ENCODE results near the gene RNF103. TPM values are rescaled to one million over a fixed set of nuclear protein-coding genes. Genes with fewer than 3 reads are reported as not detected.

RNF103 gene
- total RNA-seq, 1 experiment from 2014 or later: 16.1 TPM

DNA sequence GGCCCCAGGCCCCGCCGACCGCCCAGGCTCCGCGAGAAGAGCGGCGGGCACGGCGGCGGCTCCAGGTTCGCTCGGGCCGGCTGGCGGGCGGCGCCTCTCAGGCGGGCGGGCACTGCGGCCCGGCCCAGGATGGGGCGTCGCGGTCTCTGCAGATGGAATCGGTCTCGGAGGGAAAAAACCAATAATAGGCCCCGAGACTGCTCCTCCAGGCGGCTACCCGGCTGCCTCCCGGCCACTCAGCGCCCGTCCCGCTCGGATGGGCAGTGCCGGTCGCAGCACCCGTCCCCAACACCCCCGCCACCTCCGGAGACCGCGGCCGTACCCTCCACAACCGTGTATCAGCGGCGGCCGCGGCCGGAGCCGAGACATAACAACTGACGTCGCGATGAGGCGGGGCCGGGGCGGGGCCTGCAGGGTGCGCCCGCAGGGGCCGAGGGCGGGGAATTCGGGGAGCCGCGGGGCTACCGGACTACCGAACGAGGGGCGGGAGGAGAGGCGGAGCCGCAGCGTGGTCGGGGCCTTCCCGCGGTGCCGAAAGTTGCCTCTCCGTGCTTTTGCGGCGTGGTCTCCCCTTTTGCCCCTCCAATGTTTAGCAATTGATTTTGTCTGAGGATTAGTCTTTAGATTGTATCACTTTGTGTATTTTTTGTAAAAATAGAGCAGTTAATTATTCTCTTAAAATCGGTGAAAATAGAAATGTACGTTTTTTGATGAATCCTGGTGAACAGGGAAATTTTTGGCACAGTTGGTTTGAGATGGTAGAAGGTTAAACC is at the start of gene RNF103 (continued):
- TF ChIP-seq, protein P1, sequence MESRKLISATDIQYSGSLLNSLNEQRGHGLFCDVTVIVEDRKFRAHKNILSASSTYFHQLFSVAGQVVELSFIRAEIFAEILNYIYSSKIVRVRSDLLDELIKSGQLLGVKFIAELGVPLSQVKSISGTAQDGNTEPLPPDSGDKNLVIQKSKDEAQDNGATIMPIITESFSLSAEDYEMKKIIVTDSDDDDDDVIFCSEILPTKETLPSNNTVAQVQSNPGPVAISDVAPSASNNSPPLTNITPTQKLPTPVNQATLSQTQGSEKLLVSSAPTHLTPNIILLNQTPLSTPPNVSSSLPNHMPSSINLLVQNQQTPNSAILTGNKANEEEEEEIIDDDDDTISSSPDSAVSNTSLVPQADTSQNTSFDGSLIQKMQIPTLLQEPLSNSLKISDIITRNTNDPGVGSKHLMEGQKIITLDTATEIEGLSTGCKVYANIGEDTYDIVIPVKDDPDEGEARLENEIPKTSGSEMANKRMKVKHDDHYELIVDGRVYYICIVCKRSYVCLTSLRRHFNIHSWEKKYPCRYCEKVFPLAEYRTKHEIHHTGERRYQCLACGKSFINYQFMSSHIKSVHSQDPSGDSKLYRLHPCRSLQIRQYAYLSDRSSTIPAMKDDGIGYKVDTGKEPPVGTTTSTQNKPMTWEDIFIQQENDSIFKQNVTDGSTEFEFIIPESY (IDR thresholded peaks at IDR 0.05; ENCODE audit: extremely low read depth, insufficient replicate concordance, low read length): no peak

DNA sequence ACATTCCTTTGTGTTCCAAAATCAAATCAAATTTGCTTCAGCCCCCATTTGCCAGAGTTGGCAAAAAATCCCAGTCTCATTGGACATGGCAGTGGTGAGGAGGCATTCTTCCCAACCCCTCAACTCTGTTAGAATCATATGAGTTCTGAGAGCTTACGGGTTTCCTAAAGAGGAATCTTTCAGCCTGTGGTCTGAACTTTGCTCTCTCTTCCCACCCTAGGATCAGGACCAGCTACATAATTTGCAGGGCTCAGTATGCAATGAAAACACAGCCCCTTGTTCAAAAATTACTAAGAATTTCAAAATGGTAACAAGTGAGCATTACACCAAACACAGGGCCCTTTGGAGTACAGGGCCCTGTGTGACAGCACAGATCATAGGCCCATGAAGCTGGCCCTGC is 49.3 kb upstream of the RNF103 start:
- intact Hi-C loops (cut with micrococcal nuclease): no loop called here
- CTCF ChIA-PET: no interaction called here

DNA sequence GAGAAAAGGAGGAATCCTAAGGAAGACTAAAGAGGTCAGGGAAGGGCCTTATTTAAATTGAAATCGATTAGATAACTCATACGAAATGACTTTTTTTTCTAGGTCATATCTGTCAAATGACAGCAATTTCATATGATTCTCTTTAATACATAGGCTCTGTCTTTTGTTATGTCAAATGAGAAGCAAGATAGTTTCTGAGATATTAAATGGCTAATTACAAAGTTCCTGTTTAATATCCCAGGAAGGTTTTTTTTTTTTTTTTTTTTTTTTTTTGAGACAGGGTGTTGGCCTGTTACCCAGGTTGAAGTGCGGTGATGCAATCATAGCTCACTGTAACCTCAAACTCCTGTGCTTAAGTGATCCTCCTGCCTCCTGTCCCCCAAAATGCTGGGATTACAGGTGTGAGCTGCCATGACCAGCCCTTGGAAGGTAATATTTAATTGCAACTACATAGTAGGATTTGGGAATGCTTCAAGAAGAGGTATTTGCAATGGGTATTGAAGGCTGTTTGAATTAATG is 48.4 kb upstream of the RNF103 start:
- Histone ChIP-seq H3K9me2 (ENCODE audit: insufficient read depth) (no peaks in the 10 kb centered on the region), H3K9ac (ENCODE audit: low read length) (no peak overlapping the region), H4K20me1 (ENCODE audit: insufficient read depth) (no peaks in the 10 kb centered on the region), H3K27ac (ENCODE audit: low read depth, low read length) (no peak overlapping the region), H3K27me3 (ENCODE audit: insufficient read depth, low read length) (no peaks in the 10 kb centered on the region), H3K36me3 (ENCODE audit: control insufficient read depth in 1 of 2, insufficient read depth in 2 of 2, low read length in 2 of 2) (no peaks in the 10 kb centered on the region), H3K4me1 (ENCODE audit: control insufficient read depth in 1 of 2, insufficient read depth in 2 of 2, low read length in 2 of 2) (no peaks in the 10 kb centered on the region), H3K4me3 (replicated peaks in 1 of 2; ENCODE audit: low read depth in 1 of 2, low read length in 2 of 2) (no peak overlapping the region), H3K79me2 (ENCODE audit: insufficient read depth, low read length) (no peaks in the 10 kb centered on the region), H3K4me2 (ENCODE audit: low read length) (no peak overlapping the region), H3K9me3 (ENCODE audit: control insufficient read depth in 1 of 2, insufficient read depth in 1 of 2, low read depth in 1 of 2, low read length in 2 of 2) (no peaks in the 10 kb centered on the region), H2AFZ (ENCODE audit: low read depth, low read length, poor library complexity, severe bottlenecking) (no peak overlapping the region)
- intact Hi-C loops (cut with micrococcal nuclease): no loop called here
- POLR2A ChIA-PET: no interaction called here
- 0 out of 2 replicates have a peak, but pooled peaks have one; percentile 7 for TF ChIP-seq CEBPB (IDR thresholded peaks at IDR 0.05; ENCODE audit: low read depth)
- no peak for TF ChIP-seq JUND (IDR thresholded peaks at IDR 0.05)
- no peak for TF ChIP-seq POLR2A (IDR thresholded peaks at IDR 0.05; ENCODE audit: borderline replicate concordance, extremely low read depth, insufficient read depth, insufficient read length)
- RAD21 ChIA-PET (ENCODE audit: low non-redundant PET in 1 of 2, low total read pairs in 2 of 2, uncharacterized antibody in 2 of 2, unreplicated experiment in 2 of 2): no interaction called here
- no peak for ATAC-seq
- DNase-seq (ENCODE audit: low read depth, low spot score): no peak
- no TSS peak for BruUV-seq (replicated peaks)
- CTCF ChIA-PET: no interaction called here

More for the DNA sequence above, 49.3 kb upstream of the RNF103 start:
- DNase-seq (ENCODE audit: low read depth, low spot score) (no peak), ATAC-seq (no peak)
- ChIA-PET RAD21 (ENCODE audit: low non-redundant PET in 1 of 2, low total read pairs in 2 of 2, uncharacterized antibody in 2 of 2, unreplicated experiment in 2 of 2) (no interaction called here), POLR2A (no interaction called here)
- no peaks in the 10 kb centered on the region for H4K20me1 ChIP-seq (ENCODE audit: insufficient read depth)
- H3K79me2 ChIP-seq (ENCODE audit: insufficient read depth, low read length): no peaks in the 10 kb centered on the region
- H3K4me2 ChIP-seq (ENCODE audit: low read length): no peak overlapping the region
- no peak overlapping the region for H3K4me3 ChIP-seq (replicated peaks in 1 of 2; ENCODE audit: low read depth in 1 of 2, low read length in 2 of 2)
- H2AFZ ChIP-seq (ENCODE audit: low read depth, low read length, poor library complexity, severe bottlenecking): no peak overlapping the region
- H3K4me1 ChIP-seq (ENCODE audit: control insufficient read depth in 1 of 2, insufficient read depth in 2 of 2, low read length in 2 of 2): no peaks in the 10 kb centered on the region
- H3K9me2 ChIP-seq (ENCODE audit: insufficient read depth): no peaks in the 10 kb centered on the region
- no peak overlapping the region for H3K27ac ChIP-seq (ENCODE audit: low read depth, low read length)
- H3K27me3 ChIP-seq (ENCODE audit: insufficient read depth, low read length): no peaks in the 10 kb centered on the region
- no peaks in the 10 kb centered on the region for H3K36me3 ChIP-seq (ENCODE audit: control insufficient read depth in 1 of 2, insufficient read depth in 2 of 2, low read length in 2 of 2)
- no peak overlapping the region for H3K9ac ChIP-seq (ENCODE audit: low read length)
- no peaks in the 10 kb centered on the region for H3K9me3 ChIP-seq (ENCODE audit: control insufficient read depth in 1 of 2, insufficient read depth in 1 of 2, low read depth in 1 of 2, low read length in 2 of 2)
- TF ChIP-seq ZFX (IDR thresholded peaks at IDR 0.05): no peak
- TF ChIP-seq SP1 (IDR thresholded peaks at IDR 0.05; ENCODE audit: low read depth): no peak
- BruUV-seq (replicated peaks): no TSS peak
